GM18511 (cell line): ENCODE data around the gene MRO.
"Not testable (repeated sequence)": the region's sequence is repeated elsewhere in the genome, so short reads cannot be mapped to it uniquely, and the experiment has no call there.

Experiments
- ATAC-seq: cut with Tn5 transposase; IDR thresholded peaks from one replicate; pipeline ENCODE4 v1.9.1; 2021; ENCODE audit warnings: mild to moderate bottlenecking, moderate library complexity; ENCODE audit not compliant: unreplicated experiment

Gene MRO

DNA sequence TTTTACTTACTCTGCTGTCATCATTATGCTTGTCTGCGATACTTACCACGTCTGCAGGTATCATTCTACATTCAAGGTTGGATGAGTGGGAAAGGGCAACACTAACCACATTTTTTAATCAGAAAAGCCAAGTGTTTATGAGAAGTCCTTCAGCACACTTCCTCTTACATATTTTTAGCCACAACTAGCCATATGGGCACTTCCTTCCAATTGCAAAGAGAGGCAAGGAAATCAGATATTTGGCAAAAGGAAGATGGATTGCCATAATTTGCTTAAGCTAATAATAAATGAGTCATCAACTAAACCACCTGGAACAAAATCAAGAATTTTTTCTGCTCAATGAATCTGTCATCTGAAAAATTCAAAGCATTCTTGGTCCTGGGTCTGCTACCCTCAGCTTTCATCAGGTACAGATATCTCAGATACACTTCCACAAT, 16.7 kb upstream of the MRO start:
- ATAC-seq = peak; percentile 51

DNA sequence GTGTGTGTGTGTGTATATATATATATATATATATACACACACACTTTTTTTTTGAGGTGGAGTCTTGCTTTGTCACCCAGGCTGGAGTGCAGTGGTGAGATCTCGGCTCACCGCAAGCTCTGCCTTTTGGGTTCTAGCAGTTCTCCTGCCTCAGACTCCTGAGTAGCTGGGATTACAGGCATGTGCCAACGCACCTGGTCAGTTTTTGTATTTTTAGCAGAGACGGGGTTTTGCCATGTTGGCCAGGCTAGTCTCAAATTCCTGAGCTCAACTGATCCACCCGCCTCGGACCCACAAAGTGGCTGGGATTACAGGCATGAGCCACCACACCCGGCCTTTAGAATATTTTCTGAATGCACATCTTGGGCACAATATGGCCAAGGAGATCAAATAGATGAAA, 13.7 kb upstream of the MRO start:
- not testable (repeated sequence) for ATAC-seq

- peak; percentile 56 for ATAC-seq
Observed at GRCh38 chr18:50832754-50833153, 12.9 kb upstream of the MRO start.

DNA sequence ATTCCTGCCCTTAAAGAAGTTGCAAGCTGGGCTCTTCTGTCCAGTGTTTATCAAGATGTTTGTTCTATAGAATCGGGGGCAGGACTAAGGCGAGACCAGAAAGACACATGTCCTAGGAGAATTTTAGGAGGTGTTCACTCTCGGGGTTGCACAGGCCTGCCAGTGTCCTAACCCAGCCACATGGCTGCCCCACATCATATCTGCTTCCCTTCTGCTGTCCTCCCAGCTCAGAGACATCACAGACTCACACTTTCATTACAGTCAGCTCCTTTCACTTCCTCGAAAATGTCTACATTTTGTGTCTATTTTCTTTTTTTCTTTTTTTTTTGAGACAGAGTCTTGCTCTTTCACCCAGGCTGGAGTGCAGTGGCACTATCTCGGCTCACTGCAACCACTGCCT, 10.7 kb upstream of the MRO start:
- ATAC-seq = peak; percentile 60

DNA sequence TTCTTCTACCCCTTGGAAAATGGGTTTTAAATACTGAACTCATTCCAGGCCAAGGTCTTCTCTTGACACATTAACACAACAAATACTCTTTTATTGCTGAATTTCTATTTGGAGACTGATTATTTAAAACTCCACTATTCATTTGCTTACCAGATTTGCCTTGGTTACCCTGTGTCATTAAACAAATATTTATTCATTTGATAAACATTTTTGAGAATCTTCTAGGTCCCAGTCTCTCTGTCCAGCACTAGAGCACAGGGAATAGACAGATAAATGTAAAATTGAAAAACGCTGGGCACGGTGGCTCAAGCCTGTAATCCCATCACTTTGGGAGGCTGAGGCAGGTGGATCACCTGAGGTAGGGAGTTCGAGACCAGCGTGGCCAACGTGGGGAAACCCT, 9.8 kb upstream of the MRO start:
- ATAC-seq = no peak

- ATAC-seq = no peak
Observed at GRCh38 chr18:50826027-50826426, 6.2 kb upstream of the MRO start.

DNA sequence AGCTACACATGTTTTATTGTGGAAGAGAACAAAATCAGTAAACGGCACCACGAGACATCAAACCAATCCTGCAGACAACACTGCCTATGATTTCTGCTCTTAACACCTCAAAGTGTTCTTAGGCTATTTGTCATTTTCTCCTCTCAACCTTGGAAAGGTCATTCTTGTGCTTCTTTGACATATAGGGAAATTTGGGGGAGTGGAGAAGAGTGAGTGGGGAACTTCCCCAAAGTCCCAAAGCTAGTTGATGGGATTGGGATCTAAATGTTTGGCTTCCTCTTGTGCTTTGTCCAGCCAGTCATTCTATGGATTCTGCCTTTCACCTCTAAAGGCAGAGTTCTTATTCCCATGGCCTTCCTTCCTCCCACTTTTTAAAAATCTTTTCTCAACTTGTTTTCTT, 5.8 kb upstream of the MRO start:
- no peak for ATAC-seq

DNA sequence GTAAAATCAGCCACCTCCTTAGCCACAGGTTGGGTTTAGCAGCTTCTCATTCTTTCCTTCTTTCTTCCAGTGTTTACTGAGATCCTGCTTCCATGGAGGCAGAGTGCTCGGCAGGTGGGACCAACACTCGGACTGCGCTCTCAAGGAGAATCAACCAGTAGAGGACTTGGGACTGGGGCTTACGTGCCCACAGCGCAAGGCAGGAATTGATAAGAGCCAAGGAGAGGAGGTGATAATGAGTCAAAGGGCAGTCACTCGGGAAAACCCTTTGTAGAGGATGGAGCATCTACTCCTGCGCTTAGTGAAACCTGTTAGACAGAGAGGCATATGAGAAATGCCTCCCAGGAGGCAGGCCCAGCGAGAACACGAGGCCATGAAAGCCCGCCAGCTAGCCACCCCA, 2.9 kb upstream of the MRO start:
- ATAC-seq = no peak

GRCh38 chr18:50820901-50821520, 1.2 kb upstream of the MRO start:
- ATAC-seq = no peak

GRCh38 chr18:50819027-50819727, 639 bp downstream of the MRO start:
- ATAC-seq = no peak

GRCh38 chr18:50816419-50817166, 3.2 kb downstream of the MRO start:
- peak; percentile 63 for ATAC-seq

DNA sequence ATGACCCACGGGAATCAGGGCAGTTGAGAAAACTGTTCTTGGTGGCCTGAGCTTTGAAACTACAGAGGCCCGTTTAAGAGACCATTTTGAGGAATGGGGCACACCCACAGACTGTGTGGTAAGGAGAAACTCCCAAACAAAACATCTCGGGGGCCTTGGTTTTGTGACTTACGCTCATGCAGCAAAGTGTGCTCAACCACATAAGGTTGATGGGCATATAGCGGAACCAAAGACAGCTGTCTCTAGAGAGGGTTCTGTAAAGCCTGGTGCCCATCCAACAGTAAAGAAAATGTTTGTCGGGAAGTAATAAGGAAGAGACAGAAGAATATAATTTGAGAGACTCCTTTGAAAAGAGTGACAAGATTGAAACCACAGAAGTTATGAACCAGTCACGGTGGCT, 5.4 kb downstream of the MRO start:
- no peak for ATAC-seq

DNA sequence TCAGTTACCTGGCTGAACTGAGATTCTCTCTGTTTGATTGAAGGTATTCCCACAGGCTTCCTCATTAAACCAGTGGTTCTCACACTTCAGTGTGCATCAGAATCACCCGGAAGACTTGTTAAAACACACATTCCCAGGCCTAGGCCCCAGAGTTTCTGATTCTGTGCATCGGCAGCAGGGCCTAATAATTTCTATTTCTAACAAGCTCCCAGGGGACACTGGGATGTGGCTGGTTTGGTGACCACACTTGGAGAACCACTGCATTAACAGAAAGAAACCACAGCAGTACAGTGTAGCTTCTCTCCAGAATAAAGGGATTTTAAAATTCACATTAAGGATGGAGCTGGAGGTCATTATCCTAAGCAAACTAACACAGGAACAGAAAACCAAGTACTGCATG, 6.5 kb downstream of the MRO start:
- no peak for ATAC-seq

- ATAC-seq = no peak
Observed at GRCh38 chr18:50812834-50813233, 7.0 kb downstream of the MRO start.

- ATAC-seq = no peak
Observed at GRCh38 chr18:50807176-50807575, 12.6 kb downstream of the MRO start.

DNA sequence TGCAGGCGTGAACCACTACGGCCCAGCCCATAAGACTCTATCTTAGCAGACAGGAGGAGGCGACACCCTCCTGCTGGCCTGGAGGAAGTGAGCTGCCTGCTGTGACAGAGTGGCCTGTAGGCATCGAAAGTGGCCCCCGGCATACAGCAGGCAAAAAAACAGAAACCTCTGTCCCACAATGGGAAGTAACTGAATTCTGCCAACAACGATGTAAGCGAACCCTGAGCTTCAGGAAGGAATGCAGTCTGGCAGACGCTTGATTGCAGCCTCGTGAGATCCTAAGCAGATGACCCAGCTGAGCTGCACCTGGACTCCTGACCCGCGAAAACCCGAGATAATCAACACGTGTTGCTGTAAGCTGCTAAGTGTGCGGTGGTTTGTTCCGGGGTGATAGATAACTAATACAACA, 13.6 kb downstream of the MRO start:
- peak; percentile 80 for ATAC-seq

- no peak for ATAC-seq
Observed at GRCh38 chr18:50805732-50806131, 14.1 kb downstream of the MRO start.

- ATAC-seq = no peak
Observed at GRCh38 chr18:50803592-50803991, 16.2 kb downstream of the MRO start.

DNA sequence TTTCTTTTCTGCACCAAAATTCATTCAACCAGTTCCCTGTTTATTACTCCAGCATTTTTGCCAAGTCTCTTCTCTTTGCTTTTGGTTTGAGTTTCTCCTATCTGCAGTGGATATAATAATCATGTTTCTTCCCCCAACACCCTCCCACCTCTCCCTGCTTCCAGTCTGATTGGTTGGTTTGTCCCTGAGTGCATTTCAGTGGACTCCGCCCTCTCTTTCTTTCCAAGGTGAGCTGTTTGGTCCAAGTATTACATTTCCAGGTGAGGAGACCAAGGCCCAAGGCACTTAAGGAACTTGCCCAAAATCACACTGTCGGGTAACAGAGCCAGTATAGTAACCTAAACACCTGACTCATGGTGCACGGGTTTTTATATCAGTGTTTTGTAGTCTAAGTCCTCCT, 17.7 kb downstream of the MRO start:
- no peak for ATAC-seq

DNA sequence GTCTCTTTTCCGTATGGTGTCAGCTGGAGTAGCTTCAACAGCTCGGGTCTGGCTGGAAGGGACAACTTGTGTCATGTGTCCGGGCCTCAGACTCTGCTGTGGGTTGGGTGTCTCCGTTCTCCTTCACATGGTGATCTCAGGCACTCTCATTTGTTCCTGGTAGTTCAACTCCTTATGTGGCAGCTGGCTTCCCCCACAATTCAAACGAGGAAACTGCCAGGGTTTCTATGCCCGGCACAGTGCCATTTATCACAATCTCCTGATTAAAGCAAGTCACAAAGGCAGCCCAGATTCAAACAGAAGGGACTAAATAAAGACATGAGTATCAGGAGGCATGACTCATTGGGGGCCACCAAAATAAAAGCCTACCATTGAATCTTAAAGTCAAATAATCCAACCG, 22.7 kb downstream of the MRO start:
- ATAC-seq = no peak

- no peak for ATAC-seq
Observed at GRCh38 chr18:50796495-50796894, 23.3 kb downstream of the MRO start.
